ENCODE measurements around the gene TGFBR2. TPM values are rescaled to one million over a fixed set of nuclear protein-coding genes. Genes with fewer than 3 reads are reported as not detected.

Gene TGFBR2
- total RNA-seq, 2 donors from 2014 or later: 91.8 to 143 TPM

GRCh38 chr3:30730967-30731366 lies 124.6 kb downstream of the TGFBR2 start:
- H3K9me3 ChIP-seq: no peaks in the 10 kb centered on the region
- no peak for ATAC-seq
- TF ChIP-seq POLR2A (IDR thresholded peaks at IDR 0.05): no peak
- TF ChIP-seq, protein P1, sequence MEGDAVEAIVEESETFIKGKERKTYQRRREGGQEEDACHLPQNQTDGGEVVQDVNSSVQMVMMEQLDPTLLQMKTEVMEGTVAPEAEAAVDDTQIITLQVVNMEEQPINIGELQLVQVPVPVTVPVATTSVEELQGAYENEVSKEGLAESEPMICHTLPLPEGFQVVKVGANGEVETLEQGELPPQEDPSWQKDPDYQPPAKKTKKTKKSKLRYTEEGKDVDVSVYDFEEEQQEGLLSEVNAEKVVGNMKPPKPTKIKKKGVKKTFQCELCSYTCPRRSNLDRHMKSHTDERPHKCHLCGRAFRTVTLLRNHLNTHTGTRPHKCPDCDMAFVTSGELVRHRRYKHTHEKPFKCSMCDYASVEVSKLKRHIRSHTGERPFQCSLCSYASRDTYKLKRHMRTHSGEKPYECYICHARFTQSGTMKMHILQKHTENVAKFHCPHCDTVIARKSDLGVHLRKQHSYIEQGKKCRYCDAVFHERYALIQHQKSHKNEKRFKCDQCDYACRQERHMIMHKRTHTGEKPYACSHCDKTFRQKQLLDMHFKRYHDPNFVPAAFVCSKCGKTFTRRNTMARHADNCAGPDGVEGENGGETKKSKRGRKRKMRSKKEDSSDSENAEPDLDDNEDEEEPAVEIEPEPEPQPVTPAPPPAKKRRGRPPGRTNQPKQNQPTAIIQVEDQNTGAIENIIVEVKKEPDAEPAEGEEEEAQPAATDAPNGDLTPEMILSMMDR (IDR thresholded peaks at IDR 0.05): no peak
- intact Hi-C loops (cut with DNase I): no loop called here
- H3K27ac ChIP-seq: no peak overlapping the region
- 80 to 89% methylated on average over 3 of the region's 3 CpGs for WGBS, 2 donors
- H3K4me3 ChIP-seq: no peak overlapping the region
- DNase-seq: no peak
- H3K27me3 ChIP-seq: no peaks in the 10 kb centered on the region
- no peaks in the 10 kb centered on the region for H3K36me3 ChIP-seq (replicated peaks in 1 of 2; ENCODE audit: insufficient read depth in 1 of 2, low read depth in 2 of 2)
- no peaks in the 10 kb centered on the region for H3K4me1 ChIP-seq

DNA sequence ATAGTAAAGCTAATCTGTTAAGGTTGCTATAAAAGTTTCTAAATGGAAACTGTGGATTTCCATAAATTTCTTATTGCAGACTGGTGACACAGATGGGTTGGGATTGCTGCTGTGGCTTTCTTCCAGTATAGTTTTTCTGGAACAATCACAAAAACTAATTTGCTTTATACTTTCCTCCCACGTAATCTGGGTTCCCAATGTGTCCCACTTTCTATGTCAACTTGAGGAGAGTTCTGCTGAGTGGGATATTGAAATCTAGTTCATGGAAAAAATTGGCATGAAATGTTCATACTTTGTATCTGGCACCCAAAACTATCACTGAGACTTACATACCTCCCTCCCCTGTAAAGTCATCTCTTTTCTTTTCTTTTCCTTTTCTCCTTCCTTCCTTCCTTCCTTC lies 126.8 kb downstream of the TGFBR2 start:
- DNase-seq (no peak), ATAC-seq (no peak)
- Histone ChIP-seq H3K27me3 (no peaks in the 10 kb centered on the region), H3K9me3 (no peaks in the 10 kb centered on the region), H3K36me3 (replicated peaks in 1 of 2; ENCODE audit: insufficient read depth in 1 of 2, low read depth in 2 of 2) (no peaks in the 10 kb centered on the region), H3K4me1 (no peaks in the 10 kb centered on the region), H3K27ac (no peak overlapping the region), H3K4me3 (no peak overlapping the region)
- 68 to 81% methylated on average over 1 of the region's 1 CpG for WGBS, 2 donors
- intact Hi-C loops (cut with DNase I): no loop called here
- TF ChIP-seq, protein P1 (IDR thresholded peaks at IDR 0.05): no peak
- TF ChIP-seq POLR2A (IDR thresholded peaks at IDR 0.05): no peak

DNA sequence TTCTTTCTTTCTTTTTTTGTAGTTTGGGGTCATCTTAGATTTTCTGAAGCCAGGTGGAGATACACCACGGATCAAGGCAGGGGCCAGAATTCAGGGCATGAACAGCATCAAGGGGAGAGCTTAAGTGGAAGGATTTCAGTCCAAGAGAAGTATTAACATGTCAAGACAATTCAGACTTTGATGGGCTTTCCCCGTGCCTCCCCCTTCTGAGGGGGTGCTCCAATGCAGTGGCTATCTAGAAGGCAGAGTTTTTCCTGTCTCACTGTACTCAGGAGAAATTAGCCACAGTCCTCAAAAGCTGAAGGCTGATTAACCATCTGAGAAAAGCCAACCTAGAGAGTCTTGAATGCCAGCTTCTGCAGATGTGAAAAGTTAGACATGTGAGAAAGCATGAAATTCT lies 127.3 kb downstream of the TGFBR2 start:
- Histone ChIP-seq H3K27me3 (no peaks in the 10 kb centered on the region), H3K9me3 (no peaks in the 10 kb centered on the region), H3K4me1 (no peaks in the 10 kb centered on the region), H3K36me3 (replicated peaks in 1 of 2; ENCODE audit: insufficient read depth in 1 of 2, low read depth in 2 of 2) (no peaks in the 10 kb centered on the region), H3K4me3 (no peak overlapping the region), H3K27ac (no peak overlapping the region)
- WGBS, 2 donors: 66 to 76% methylated on average over 2 of the region's 2 CpGs
- TF ChIP-seq, protein P1 (IDR thresholded peaks at IDR 0.05): no peak
- no peak for TF ChIP-seq POLR2A (IDR thresholded peaks at IDR 0.05)
- intact Hi-C loops (cut with DNase I): no loop called here
- ATAC-seq (no peak), DNase-seq (no peak)

DNA sequence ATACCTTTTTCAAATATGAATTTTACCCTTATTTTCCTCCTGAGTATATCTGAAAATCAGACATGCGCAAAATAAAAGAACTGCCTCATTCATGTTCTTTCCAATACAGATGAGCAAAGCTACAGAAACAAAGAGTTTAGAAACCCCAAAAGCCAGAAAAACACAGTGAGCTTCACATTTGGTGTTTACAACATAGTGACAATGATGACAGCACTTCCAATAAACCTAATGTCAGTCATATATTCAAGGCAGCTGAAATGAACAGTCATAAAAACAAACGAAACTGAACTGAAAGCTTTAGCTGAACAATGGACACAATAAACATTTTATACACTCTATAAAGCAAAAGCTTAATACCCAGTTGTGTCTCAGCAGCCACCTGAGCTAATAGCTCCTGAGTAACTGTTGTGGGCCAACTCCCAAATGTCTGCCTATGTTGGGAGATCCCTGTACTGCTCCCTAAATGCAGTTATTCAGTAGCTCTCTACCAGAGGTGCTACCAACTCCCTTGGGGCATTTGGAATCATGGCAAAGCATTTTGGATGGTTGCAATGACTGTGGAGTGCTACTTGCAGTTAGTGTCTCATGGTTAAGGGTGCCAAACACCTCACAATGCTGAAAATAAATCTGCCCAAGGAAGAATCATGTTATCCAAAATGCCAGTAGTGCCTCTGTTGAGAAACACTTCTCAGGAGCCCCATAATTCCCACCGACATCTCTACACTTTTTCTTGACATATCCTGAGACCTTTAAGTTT lies 131.5 kb downstream of the TGFBR2 start:
- TF ChIP-seq POLR2A (IDR thresholded peaks at IDR 0.05): no peak
- TF ChIP-seq, protein P1 (IDR thresholded peaks at IDR 0.05): no peak

DNA sequence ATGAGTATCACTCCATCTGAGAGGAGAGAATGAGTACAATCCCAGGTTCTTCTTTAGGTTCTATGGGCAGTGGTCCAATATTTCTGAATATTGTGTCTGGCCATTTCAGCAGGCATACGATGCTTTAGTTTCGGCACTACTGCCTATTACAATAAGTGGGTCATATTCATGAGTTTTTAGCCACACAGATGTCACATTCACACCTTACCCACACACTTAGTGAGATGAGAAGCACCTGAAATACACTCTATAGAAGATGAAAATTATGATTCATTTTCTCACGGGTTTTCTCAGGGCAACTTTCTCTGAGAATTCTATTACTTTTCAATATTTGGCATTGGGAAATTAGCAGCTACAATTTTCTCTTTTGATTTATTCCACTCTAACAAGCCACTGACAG lies 132.2 kb downstream of the TGFBR2 start:
- Histone ChIP-seq H3K27ac (no peak overlapping the region), H3K27me3 (no peaks in the 10 kb centered on the region), H3K4me1 (no peaks in the 10 kb centered on the region), H3K4me3 (no peak overlapping the region), H3K36me3 (replicated peaks in 1 of 2; ENCODE audit: insufficient read depth in 1 of 2, low read depth in 2 of 2) (no peaks in the 10 kb centered on the region), H3K9me3 (no peaks in the 10 kb centered on the region)
- ATAC-seq (no peak), DNase-seq (no peak)
- intact Hi-C loops (cut with DNase I): no loop called here
- TF ChIP-seq, protein P1 (IDR thresholded peaks at IDR 0.05): no peak
- no peak for TF ChIP-seq POLR2A (IDR thresholded peaks at IDR 0.05)
- WGBS, 2 donors: 90 to 94% methylated on average over 3 of the region's 3 CpGs

More for the DNA sequence above, 131.5 kb downstream of the TGFBR2 start:
- H3K36me3 ChIP-seq (replicated peaks in 1 of 2; ENCODE audit: insufficient read depth in 1 of 2, low read depth in 2 of 2): no peaks in the 10 kb centered on the region
- 64 to 67% methylated on average over 3 of the region's 3 CpGs for whole genome bisulfite sequencing, 2 donors
- no peaks in the 10 kb centered on the region for H3K4me1 ChIP-seq
- DNase-seq (no peak), ATAC-seq (no peak)
- intact Hi-C loops (cut with DNase I): no loop called here
- H3K4me3 ChIP-seq: no peak overlapping the region
- H3K9me3 ChIP-seq: no peaks in the 10 kb centered on the region
- no peaks in the 10 kb centered on the region for H3K27me3 ChIP-seq
- H3K27ac ChIP-seq: no peak overlapping the region
